ENCODE data around the gene CTR9.
A peak's percentile ranks its signal among the peaks of the same experiment; 100 is the strongest.
"Not testable (repeated sequence)": the region's sequence is repeated elsewhere in the genome, so short reads cannot be mapped to it uniquely, and the experiment has no call there.

CTR9 gene

GRCh38 chr11:10785146-10785474 is 34.1 kb downstream of the CTR9 start:
- DNase-seq: no peak

GRCh38 chr11:10786451-10786850 is 35.4 kb downstream of the CTR9 start:
- no peak for DNase-seq

GRCh38 chr11:10792385-10793068 is 41.5 kb downstream of the CTR9 start:
- DNase-seq: peak; percentile 85

- DNase-seq: no peak
Measured at GRCh38 chr11:10793470-10794255, 42.6 kb downstream of the CTR9 start.

GRCh38 chr11:10796191-10796590 is 45.1 kb downstream of the CTR9 start:
- DNase-seq: no peak

GRCh38 chr11:10797001-10797400 is 46.0 kb downstream of the CTR9 start:
- no peak for DNase-seq

- no peak for DNase-seq
Measured at GRCh38 chr11:10797531-10797930, 46.5 kb downstream of the CTR9 start.

- no peak for DNase-seq
Measured at GRCh38 chr11:10798330-10798928, 47.4 kb downstream of the CTR9 start.

GRCh38 chr11:10800292-10800691 is 49.2 kb downstream of the CTR9 start:
- no peak for DNase-seq

- DNase-seq: no peak
Measured at GRCh38 chr11:10803676-10804075, 52.6 kb downstream of the CTR9 start.

GRCh38 chr11:10805741-10806140 is 54.7 kb downstream of the CTR9 start:
- no peak for DNase-seq

- no peak for DNase-seq
Measured at GRCh38 chr11:10806206-10806605, 55.2 kb downstream of the CTR9 start.

GRCh38 chr11:10807493-10808234 is 56.6 kb downstream of the CTR9 start:
- DNase-seq: peak; percentile 52

GRCh38 chr11:10808235-10808552 is 57.1 kb downstream of the CTR9 start:
- DNase-seq: no peak

GRCh38 chr11:10808553-10809372 is 57.7 kb downstream of the CTR9 start, which contains the start of gene EIF4G2:
Gene EIF4G2 (minus strand): TSS chr11:10808926.
- DNase-seq: peak; percentile 96

- peak; percentile 43 for DNase-seq
Measured at GRCh38 chr11:10809373-10810160, 58.5 kb downstream of the CTR9 start.

GRCh38 chr11:10813945-10814344 is 62.9 kb downstream of the CTR9 start:
- no peak for DNase-seq

- no peak for DNase-seq
Measured at GRCh38 chr11:10818594-10818993, 67.5 kb downstream of the CTR9 start.

GRCh38 chr11:10822491-10822890 is 71.4 kb downstream of the CTR9 start:
- not testable (repeated sequence) for DNase-seq

- DNase-seq: no peak
Measured at GRCh38 chr11:10823152-10823579, 72.1 kb downstream of the CTR9 start.

- no peak for DNase-seq
Measured at GRCh38 chr11:10824888-10825287, 73.8 kb downstream of the CTR9 start.

GRCh38 chr11:10828402-10828801 is 77.4 kb downstream of the CTR9 start:
- no peak for DNase-seq

All from stimulated activated CD4-positive, alpha-beta T cell treated with anti-CD3 and anti-CD28 coated beads, Interleukin-12 subunit alpha, Interleukin-12 subunit beta, amount 100 ng/mL, for 4 hours (primary cell).